KBM-7 (cell line): ENCODE data around the gene PDCD1.
"Not testable (repeated sequence)": the region's sequence is repeated elsewhere in the genome, so short reads cannot be mapped to it uniquely, and the experiment has no call there.

ENCODE experiments used
- DNase-seq: peaks from one replicate; pipeline ENCODE4 v3.0.0-alpha.2; 2015
- in situ Hi-C: fragments of 300-500 bp; cut with MboI; formaldehyde crosslinking; loops from 2 replicates; pipeline ENCODE4 v1.14.3; 2020; ENCODE audit warnings: low sequenced_read_pairs, low pct_unique_long_range_greater_than_20kb, mixed read lengths

Gene PDCD1

GRCh38 chr2:241819947-241820624, 38.6 kb downstream of the PDCD1 start:
- DNase-seq = not testable (repeated sequence)

GRCh38 chr2:241818943-241819270, 39.8 kb downstream of the PDCD1 start:
- in situ Hi-C loops = no loop called here
- DNase-seq = no peak

More at GRCh38 chr2:241819947-241820624, 38.6 kb downstream of the PDCD1 start:
- in situ Hi-C loops = not testable (repeated sequence)

- in situ Hi-C loops = no loop called here
Observed at GRCh38 chr2:241818229-241818942, 40.3 kb downstream of the PDCD1 start.

GRCh38 chr2:241817821-241818215, 40.9 kb downstream of the PDCD1 start:
- DNase-seq, in situ Hi-C loops: not testable (repeated sequence)

More at GRCh38 chr2:241818229-241818942, 40.3 kb downstream of the PDCD1 start:
- DNase-seq = no peak

- no peak for DNase-seq
- in situ Hi-C loops = no loop called here
Observed at GRCh38 chr2:241817126-241817820, 41.4 kb downstream of the PDCD1 start.

GRCh38 chr2:241816431-241817121, 42.1 kb downstream of the PDCD1 start:
- in situ Hi-C loops = no loop called here
- no peak for DNase-seq

- in situ Hi-C loops = no loop called here
- no peak for DNase-seq
Observed at GRCh38 chr2:241815477-241816430, 42.9 kb downstream of the PDCD1 start.

- DNase-seq = no peak
- in situ Hi-C loops = no loop called here
Observed at GRCh38 chr2:241814643-241815476, 43.8 kb downstream of the PDCD1 start.

- DNase-seq = no peak
- in situ Hi-C loops = no loop called here
Observed at GRCh38 chr2:241814393-241814642, 44.4 kb downstream of the PDCD1 start.

- DNase-seq = no peak
- in situ Hi-C loops = no loop called here
Observed at GRCh38 chr2:241813644-241814392, 44.9 kb downstream of the PDCD1 start.

- no peak for DNase-seq
- in situ Hi-C loops = no loop called here
Observed at GRCh38 chr2:241812730-241813643, 45.7 kb downstream of the PDCD1 start.

GRCh38 chr2:241811952-241812729, 46.6 kb downstream of the PDCD1 start:
- no peak for DNase-seq
- in situ Hi-C loops = no loop called here

GRCh38 chr2:241811201-241811951, 47.3 kb downstream of the PDCD1 start:
- in situ Hi-C loops = no loop called here
- no peak for DNase-seq

- in situ Hi-C loops = no loop called here
- DNase-seq = no peak
Observed at GRCh38 chr2:241810307-241811200, 48.1 kb downstream of the PDCD1 start.
